Suprapubic skin (tissue), 4 donors: Measurements from ENCODE around the gene TANGO6. TPM values are rescaled to one million over a fixed set of nuclear protein-coding genes. Genes with fewer than 3 reads are reported as not detected.
A peak's percentile ranks its signal among the peaks of the same experiment; 100 is the strongest.

ENCODE experiments used
- DNase-seq, 2 donors: peaks; one replicate each; pipeline ENCODE4 v3.0.0-alpha.2; 2019; ENCODE audit warnings: low spot score in 2 of 2
- H3K27ac ChIP-seq: fragments of 200-600 bp; sonication (generic); one replicate; pipeline ENCODE4 v1.5.1; 2019
- H3K27me3 ChIP-seq: fragments of 200-600 bp; sonication (generic); one replicate; pipeline ENCODE4 v1.5.1; 2019
- H3K36me3 ChIP-seq: fragments of 200-600 bp; sonication (generic); one replicate; pipeline ENCODE4 v1.5.1; 2019
- H3K4me1 ChIP-seq: fragments of 200-600 bp; sonication (generic); one replicate; pipeline ENCODE4 v1.5.1; 2019
- H3K4me3 ChIP-seq: fragments of 200-600 bp; sonication (generic); one replicate; pipeline ENCODE4 v1.5.1; 2019; ENCODE audit warnings: mild to moderate bottlenecking
- H3K9me3 ChIP-seq: fragments of 200-600 bp; sonication (generic); one replicate; pipeline ENCODE4 v1.5.1; 2019
- EP300 ChIP-seq: sonication (generic); formaldehyde crosslinking; IDR thresholded peaks from one replicate; pipeline ENCODE4 v1.6.1; 2017; ENCODE audit warnings: antibody characterized with exemption
- POLR2A ChIP-seq, 2 donors: fragments of 450-650 bp; IDR thresholded peaks; one replicate each; pipeline ENCODE4 v1.6.1; 2017; ENCODE audit warnings: antibody characterized with exemption in 2 of 2, mild to moderate bottlenecking in 2 of 2, moderate library complexity in 2 of 2
- POLR2AphosphoS5 ChIP-seq, 3 donors: sonication (generic); formaldehyde crosslinking; IDR thresholded peaks; one replicate each; pipeline ENCODE4 v1.6.1; 2017; ENCODE audit warnings: antibody characterized with exemption in 3 of 3
- WGBS: methylation state at CpG from one replicate; pipeline ENCODE4 v1.1.5; 2018; 5-methylcytosine and 5-hydroxymethylcytosine counted together
- total RNA-seq, 4 donors: library from RNA; depleted of rRNA; stranded (reverse); fragments of >200 nt; gene quantifications; one replicate each; pipeline ENCODE4 v1.1.0, GENCODE V29; 2016
- TF ChIP-seq, protein P1 (sequence below), 2 donors: fragments of 200-600 bp in 1 of 2; fragments of 450-650 bp in 1 of 2; sonication (generic) in 1 of 2; IDR thresholded peaks; one replicate each; pipeline ENCODE4 v1.5.1; 2016 to 2019; ENCODE audit warnings: antibody characterized with exemption in 2 of 2, mild to moderate bottlenecking in 1 of 2, moderate library complexity in 1 of 2

The TANGO6 gene
- total RNA-seq, 4 donors from 2014 or later, result 10.6 to 14.0 (median 12.0) TPM

- WGBS, result 59% methylated on average over 10 of the region's 10 CpGs
- no peak overlapping the region for H3K4me3 ChIP-seq
- no peak for DNase-seq
- TF ChIP-seq POLR2AphosphoS5 (IDR thresholded peaks at IDR 0.05), result no peak
- TF ChIP-seq, protein P1, sequence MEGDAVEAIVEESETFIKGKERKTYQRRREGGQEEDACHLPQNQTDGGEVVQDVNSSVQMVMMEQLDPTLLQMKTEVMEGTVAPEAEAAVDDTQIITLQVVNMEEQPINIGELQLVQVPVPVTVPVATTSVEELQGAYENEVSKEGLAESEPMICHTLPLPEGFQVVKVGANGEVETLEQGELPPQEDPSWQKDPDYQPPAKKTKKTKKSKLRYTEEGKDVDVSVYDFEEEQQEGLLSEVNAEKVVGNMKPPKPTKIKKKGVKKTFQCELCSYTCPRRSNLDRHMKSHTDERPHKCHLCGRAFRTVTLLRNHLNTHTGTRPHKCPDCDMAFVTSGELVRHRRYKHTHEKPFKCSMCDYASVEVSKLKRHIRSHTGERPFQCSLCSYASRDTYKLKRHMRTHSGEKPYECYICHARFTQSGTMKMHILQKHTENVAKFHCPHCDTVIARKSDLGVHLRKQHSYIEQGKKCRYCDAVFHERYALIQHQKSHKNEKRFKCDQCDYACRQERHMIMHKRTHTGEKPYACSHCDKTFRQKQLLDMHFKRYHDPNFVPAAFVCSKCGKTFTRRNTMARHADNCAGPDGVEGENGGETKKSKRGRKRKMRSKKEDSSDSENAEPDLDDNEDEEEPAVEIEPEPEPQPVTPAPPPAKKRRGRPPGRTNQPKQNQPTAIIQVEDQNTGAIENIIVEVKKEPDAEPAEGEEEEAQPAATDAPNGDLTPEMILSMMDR (IDR thresholded peaks at IDR 0.05), result no peak
- TF ChIP-seq EP300, result no peak
- no peak for TF ChIP-seq POLR2A (IDR thresholded peaks at IDR 0.05)
- H3K9me3 ChIP-seq, result no peaks in the 10 kb centered on the region
- H3K4me1 ChIP-seq, result peaks cover 29% of the 10 kb centered on the region
- H3K36me3 ChIP-seq, result no peaks in the 10 kb centered on the region
- peak overlapping the region; percentile 66 for H3K27ac ChIP-seq
- H3K27me3 ChIP-seq, result no peaks in the 10 kb centered on the region
These were observed 229.9 kb downstream of the TANGO6 start for GRCh38 chr16:69073181-69073702.

- Histone ChIP-seq H3K36me3 (no peaks in the 10 kb centered on the region), H3K9me3 (no peaks in the 10 kb centered on the region), H3K27me3 (no peaks in the 10 kb centered on the region), H3K27ac (no peak overlapping the region), H3K4me1 (peaks cover 16% of the 10 kb centered on the region), H3K4me3 (no peak overlapping the region)
- TF ChIP-seq POLR2A (IDR thresholded peaks at IDR 0.05), result no peak
- TF ChIP-seq, protein P1 (IDR thresholded peaks at IDR 0.05), result no peak
- no peak for TF ChIP-seq POLR2AphosphoS5 (IDR thresholded peaks at IDR 0.05)
- TF ChIP-seq EP300, result no peak
- no peak for DNase-seq
- 66% methylated on average over 4 of the region's 4 CpGs for WGBS
These were observed 233.9 kb downstream of the TANGO6 start for GRCh38 chr16:69077251-69077650.

GRCh38 chr16:69078073-69078472 is 234.7 kb downstream of the TANGO6 start:
- 84% methylated on average over 7 of the region's 7 CpGs for WGBS
- no peak overlapping the region for H3K4me3 ChIP-seq
- no peaks in the 10 kb centered on the region for H3K27me3 ChIP-seq
- no peaks in the 10 kb centered on the region for H3K36me3 ChIP-seq
- no peak for DNase-seq
- H3K27ac ChIP-seq, result no peak overlapping the region
- peaks cover 7% of the 10 kb centered on the region for H3K4me1 ChIP-seq
- H3K9me3 ChIP-seq, result no peaks in the 10 kb centered on the region
- no peak for TF ChIP-seq EP300
- TF ChIP-seq POLR2AphosphoS5 (IDR thresholded peaks at IDR 0.05), result no peak
- no peak for TF ChIP-seq POLR2A (IDR thresholded peaks at IDR 0.05)
- TF ChIP-seq, protein P1 (IDR thresholded peaks at IDR 0.05), result no peak

- no peaks in the 10 kb centered on the region for H3K9me3 ChIP-seq
These were observed 236.4 kb downstream of the TANGO6 start for GRCh38 chr16:69079697-69080096.

GRCh38 chr16:69083306-69083941 is 240.1 kb downstream of the TANGO6 start:
- Histone ChIP-seq H3K27me3 (no peaks in the 10 kb centered on the region), H3K9me3 (no peaks in the 10 kb centered on the region), H3K27ac (no peak overlapping the region), H3K4me3 (no peak overlapping the region), H3K36me3 (peaks cover 8% of the 10 kb centered on the region), H3K4me1 (no peaks in the 10 kb centered on the region)
- DNase-seq, result no peak
- 92% methylated on average over 16 of the region's 16 CpGs for WGBS
- TF ChIP-seq POLR2AphosphoS5 (IDR thresholded peaks at IDR 0.05), result no peak
- no peak for TF ChIP-seq POLR2A (IDR thresholded peaks at IDR 0.05)
- no peak for TF ChIP-seq EP300
- TF ChIP-seq, protein P1 (IDR thresholded peaks at IDR 0.05), result no peak

More at GRCh38 chr16:69079697-69080096, 236.4 kb downstream of the TANGO6 start:
- H3K36me3 ChIP-seq, result peaks cover 8% of the 10 kb centered on the region
- no peak overlapping the region for H3K27ac ChIP-seq
- no peaks in the 10 kb centered on the region for H3K27me3 ChIP-seq
- TF ChIP-seq POLR2A (IDR thresholded peaks at IDR 0.05), result no peak
- no peak for TF ChIP-seq EP300
- TF ChIP-seq, protein P1 (IDR thresholded peaks at IDR 0.05), result no peak
- TF ChIP-seq POLR2AphosphoS5 (IDR thresholded peaks at IDR 0.05), result no peak
- 94% methylated on average over 2 of the region's 2 CpGs for WGBS
- no peaks in the 10 kb centered on the region for H3K4me1 ChIP-seq
- DNase-seq, result no peak
- H3K4me3 ChIP-seq, result no peak overlapping the region
